Measurements from ENCODE around the gene TMTC4.

- TF ChIP-seq CTCF (IDR thresholded peaks at IDR 0.05): no peak
- no peak for TF ChIP-seq POLR2A (IDR thresholded peaks at IDR 0.05)
- no peak for TF ChIP-seq EP300 (IDR thresholded peaks at IDR 0.05)
These were observed 47.5 kb downstream of the TMTC4 start for GRCh38 chr13:100627120-100627519.

Measured in tibial nerve (tissue), 4 donors.